Breast epithelium (tissue), 4 donors: ENCODE results near the gene ERO1B. TPM values are rescaled to one million over a fixed set of nuclear protein-coding genes. Genes with fewer than 3 reads are reported as not detected.

ENCODE experiments used
- DNase-seq, 2 donors: peaks; one replicate each; pipeline ENCODE4 v3.0.0-alpha.2; 2019; ENCODE audit warnings: low spot score in 2 of 2
- H3K27ac ChIP-seq, 2 donors: fragments of 200-600 bp; sonication (generic) in 1 of 2; one replicate each; pipeline ENCODE4 v1.5.1; 2016 to 2019; ENCODE audit warnings: mild to moderate bottlenecking in 1 of 2
- H3K27me3 ChIP-seq, 2 donors: fragments of 200-600 bp; sonication (generic) in 1 of 2; one replicate each; pipeline versions ENCODE4 v1.5.1 to v1.6.0; 2017 to 2019; ENCODE audit warnings: control low read depth in 1 of 2, mild to moderate bottlenecking in 1 of 2
- H3K36me3 ChIP-seq: fragments of 200-600 bp; one replicate; pipeline ENCODE4 v1.5.1; 2019
- H3K4me1 ChIP-seq, 2 donors: fragments of 200-600 bp; sonication (generic); one replicate each; pipeline ENCODE4 v1.5.1; 2016 to 2019; ENCODE audit warnings: control low read depth in 1 of 2
- H3K4me3 ChIP-seq, 3 donors: fragments of 200-600 bp; sonication (generic); 1 replicate in 2 of 3; 2 replicates in 1 of 3; pipeline ENCODE4 v1.5.1; 2016 to 2019; ENCODE audit warnings: mild to moderate bottlenecking in 3 of 3, moderate library complexity in 2 of 3
- H3K9me3 ChIP-seq, 2 donors: fragments of 200-600 bp; sonication (generic) in 1 of 2; one replicate each; pipeline ENCODE4 v1.5.1; 2016 to 2019; ENCODE audit warnings: control low read depth in 1 of 2
- POLR2A ChIP-seq: fragments of 450-650 bp; IDR thresholded peaks from one replicate; pipeline ENCODE4 v1.6.1; 2016; ENCODE audit warnings: antibody characterized with exemption, mild to moderate bottlenecking, moderate library complexity
- POLR2AphosphoS5 ChIP-seq, 3 donors: sonication (generic); formaldehyde crosslinking; IDR thresholded peaks; one replicate each; pipeline ENCODE4 v1.6.1; 2017; ENCODE audit warnings: antibody characterized with exemption in 3 of 3
- intact Hi-C: fragments of 100-400 bp; cut with DNase I; formaldehyde crosslinking; loops from one replicate; pipeline ENCODE4 v1.15.1; 2023; ENCODE audit warnings: low total_unique reads
- total RNA-seq, 3 donors: library from RNA; depleted of rRNA; stranded (reverse); fragments of >200 nt; gene quantifications; one replicate each; pipeline ENCODE4 v1.1.0, GENCODE V29; 2016
- TF ChIP-seq, protein P1 (sequence below), 3 donors: fragments of 450-650 bp; IDR thresholded peaks; one replicate each; pipeline ENCODE4 v1.5.1; 2016 to 2017; ENCODE audit warnings: antibody characterized with exemption in 3 of 3, mild to moderate bottlenecking in 3 of 3, moderate library complexity in 3 of 3

The ERO1B gene
- total RNA-seq, 3 donors from 2014 or later = 9.0 to 23.1 (median 17.0) TPM

DNA sequence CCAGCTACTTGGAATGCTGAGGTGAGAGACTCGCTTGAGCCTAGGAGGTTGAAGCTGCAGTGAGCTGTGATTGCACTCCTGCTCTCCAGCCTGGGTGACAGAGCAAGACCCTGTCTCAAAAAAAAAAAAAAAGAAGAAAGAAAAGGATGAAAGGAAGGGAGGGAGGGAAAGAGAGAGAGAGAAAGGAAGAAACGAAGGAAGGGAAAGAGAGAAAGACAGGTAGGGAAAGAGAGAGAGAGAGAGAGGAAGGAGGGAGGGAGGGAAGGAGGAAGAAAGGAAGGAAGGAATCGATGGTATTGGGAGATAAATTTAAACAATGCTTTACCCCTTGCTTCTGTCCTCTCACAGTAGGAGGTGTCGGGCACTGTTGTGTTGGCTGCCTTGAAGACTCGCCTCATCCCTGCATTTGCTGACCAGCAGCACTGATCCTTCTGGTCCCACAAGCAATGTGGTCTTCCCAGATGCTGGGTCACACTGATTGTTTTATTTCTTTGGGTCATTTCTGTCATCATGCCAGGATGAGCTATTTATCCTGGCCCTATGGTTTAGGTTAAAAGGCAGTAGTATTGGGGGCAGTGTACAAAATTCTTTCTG, 108.5 kb downstream of the ERO1B start:
- H3K4me1 ChIP-seq = no peaks in the 10 kb centered on the region
- TF ChIP-seq POLR2AphosphoS5 (IDR thresholded peaks at IDR 0.05) (no peak), POLR2A (no peak)
- TF ChIP-seq, protein P1, sequence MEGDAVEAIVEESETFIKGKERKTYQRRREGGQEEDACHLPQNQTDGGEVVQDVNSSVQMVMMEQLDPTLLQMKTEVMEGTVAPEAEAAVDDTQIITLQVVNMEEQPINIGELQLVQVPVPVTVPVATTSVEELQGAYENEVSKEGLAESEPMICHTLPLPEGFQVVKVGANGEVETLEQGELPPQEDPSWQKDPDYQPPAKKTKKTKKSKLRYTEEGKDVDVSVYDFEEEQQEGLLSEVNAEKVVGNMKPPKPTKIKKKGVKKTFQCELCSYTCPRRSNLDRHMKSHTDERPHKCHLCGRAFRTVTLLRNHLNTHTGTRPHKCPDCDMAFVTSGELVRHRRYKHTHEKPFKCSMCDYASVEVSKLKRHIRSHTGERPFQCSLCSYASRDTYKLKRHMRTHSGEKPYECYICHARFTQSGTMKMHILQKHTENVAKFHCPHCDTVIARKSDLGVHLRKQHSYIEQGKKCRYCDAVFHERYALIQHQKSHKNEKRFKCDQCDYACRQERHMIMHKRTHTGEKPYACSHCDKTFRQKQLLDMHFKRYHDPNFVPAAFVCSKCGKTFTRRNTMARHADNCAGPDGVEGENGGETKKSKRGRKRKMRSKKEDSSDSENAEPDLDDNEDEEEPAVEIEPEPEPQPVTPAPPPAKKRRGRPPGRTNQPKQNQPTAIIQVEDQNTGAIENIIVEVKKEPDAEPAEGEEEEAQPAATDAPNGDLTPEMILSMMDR (IDR thresholded peaks at IDR 0.05) = no peak
- no peaks in the 10 kb centered on the region for H3K9me3 ChIP-seq
- DNase-seq = no peak
- H3K36me3 ChIP-seq = no peaks in the 10 kb centered on the region
- H3K27me3 ChIP-seq = no peaks in the 10 kb centered on the region
- intact Hi-C loops = no loop called here
- no peak overlapping the region for H3K27ac ChIP-seq
- H3K4me3 ChIP-seq = no peak overlapping the region

GRCh38 chr1:236172041-236172579, 109.6 kb downstream of the ERO1B start:
- intact Hi-C loops = no loop called here
- no peak for DNase-seq
- H3K9me3 ChIP-seq = no peaks in the 10 kb centered on the region
- TF ChIP-seq, protein P1 (IDR thresholded peaks at IDR 0.05) = no peak
- TF ChIP-seq POLR2AphosphoS5 (IDR thresholded peaks at IDR 0.05) = no peak
- no peak for TF ChIP-seq POLR2A
- H3K27ac ChIP-seq = no peak overlapping the region
- no peak overlapping the region for H3K4me3 ChIP-seq
- H3K36me3 ChIP-seq = no peaks in the 10 kb centered on the region
- no peaks in the 10 kb centered on the region for H3K27me3 ChIP-seq
- no peaks in the 10 kb centered on the region for H3K4me1 ChIP-seq

DNA sequence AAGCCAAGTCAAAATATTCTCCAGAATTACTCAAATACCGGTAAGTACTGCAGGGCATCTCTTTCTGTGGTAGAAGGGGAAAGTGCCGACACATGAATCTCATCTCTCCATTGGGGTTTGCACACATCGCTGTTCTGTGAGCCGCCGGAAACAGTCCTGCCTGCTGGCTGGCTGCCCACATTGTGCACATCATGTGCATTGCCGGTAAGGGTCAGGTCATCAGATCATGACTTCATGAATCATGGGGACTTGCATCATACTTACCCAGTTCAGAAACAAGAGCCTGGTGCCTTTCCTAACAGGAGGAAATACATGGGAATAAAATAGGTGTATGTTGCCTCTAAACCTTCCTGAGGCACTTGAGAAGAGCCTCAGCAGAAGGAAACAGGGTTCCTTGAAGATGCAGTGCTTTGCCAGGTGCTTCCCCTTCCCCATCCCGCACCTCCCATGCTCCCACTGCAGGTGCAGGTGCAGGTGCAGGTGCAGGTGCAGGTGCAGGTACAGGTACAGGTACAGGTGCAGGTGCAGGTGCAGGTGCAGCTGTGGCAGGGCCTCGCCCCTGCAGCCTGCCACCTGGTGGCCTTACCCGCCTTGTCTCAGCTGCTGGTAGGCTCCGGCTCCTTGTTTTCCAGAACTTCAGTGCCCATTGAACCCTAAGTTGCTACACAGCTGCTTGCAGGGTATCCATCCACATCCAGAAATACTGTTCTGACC, 112.9 kb downstream of the ERO1B start:
- peak in 1 of 2 donors; percentile 27 for DNase-seq
- no peak overlapping the region for H3K27ac ChIP-seq

GRCh38 chr1:236167578-236167977, 114.2 kb downstream of the ERO1B start:
- Histone ChIP-seq H3K36me3 (no peaks in the 10 kb centered on the region), H3K9me3 (no peaks in the 10 kb centered on the region), H3K27me3 (no peaks in the 10 kb centered on the region), H3K27ac (no peak overlapping the region), H3K4me3 (no peak overlapping the region), H3K4me1 (no peaks in the 10 kb centered on the region)
- DNase-seq = no peak
- intact Hi-C loops = no loop called here
- TF ChIP-seq POLR2A (no peak), POLR2AphosphoS5 (IDR thresholded peaks at IDR 0.05) (no peak)
- TF ChIP-seq, protein P1 (IDR thresholded peaks at IDR 0.05) = no peak

More for the DNA sequence above, 112.9 kb downstream of the ERO1B start:
- no peaks in the 10 kb centered on the region for H3K27me3 ChIP-seq
- TF ChIP-seq, protein P1 (IDR thresholded peaks at IDR 0.05) = no peak
- peak in 1 of 3 donors; percentile 84 for TF ChIP-seq POLR2AphosphoS5 (IDR thresholded peaks at IDR 0.05)
- H3K9me3 ChIP-seq = no peaks in the 10 kb centered on the region
- intact Hi-C loops = no loop called here
- no peaks in the 10 kb centered on the region for H3K4me1 ChIP-seq
- no peak overlapping the region for H3K4me3 ChIP-seq
- no peaks in the 10 kb centered on the region for H3K36me3 ChIP-seq

- Histone ChIP-seq H3K36me3 (no peaks in the 10 kb centered on the region), H3K4me1 (no peaks in the 10 kb centered on the region), H3K4me3 (no peak overlapping the region), H3K27me3 (no peaks in the 10 kb centered on the region), H3K9me3 (peaks cover under 1% of the 10 kb centered on the region in 2 donors), H3K27ac (no peak overlapping the region)
- intact Hi-C loops = no loop called here
- no peak for DNase-seq
- TF ChIP-seq, protein P1 (IDR thresholded peaks at IDR 0.05) = no peak
- TF ChIP-seq POLR2AphosphoS5 (IDR thresholded peaks at IDR 0.05) (no peak), POLR2A (no peak)
Observed at GRCh38 chr1:236167154-236167553, 114.6 kb downstream of the ERO1B start.
